Suprapubic skin (tissue), 4 donors: Measurements from ENCODE around the gene PEDS1. TPM values are rescaled to one million over a fixed set of nuclear protein-coding genes. Genes with fewer than 3 reads are reported as not detected.

Experiments used
- DNase-seq, 2 donors: peaks; one replicate each; pipeline ENCODE4 v3.0.0-alpha.2; 2019; ENCODE audit warnings: low spot score in 2 of 2
- H3K27ac ChIP-seq: fragments of 200-600 bp; sonication (generic); one replicate; pipeline ENCODE4 v1.5.1; 2019
- H3K27me3 ChIP-seq: fragments of 200-600 bp; sonication (generic); one replicate; pipeline ENCODE4 v1.5.1; 2019
- H3K36me3 ChIP-seq: fragments of 200-600 bp; sonication (generic); one replicate; pipeline ENCODE4 v1.5.1; 2019
- H3K4me1 ChIP-seq: fragments of 200-600 bp; sonication (generic); one replicate; pipeline ENCODE4 v1.5.1; 2019
- H3K4me3 ChIP-seq: fragments of 200-600 bp; sonication (generic); one replicate; pipeline ENCODE4 v1.5.1; 2019; ENCODE audit warnings: mild to moderate bottlenecking
- H3K9me3 ChIP-seq: fragments of 200-600 bp; sonication (generic); one replicate; pipeline ENCODE4 v1.5.1; 2019
- EP300 ChIP-seq: sonication (generic); formaldehyde crosslinking; IDR thresholded peaks from one replicate; pipeline ENCODE4 v1.6.1; 2017; ENCODE audit warnings: antibody characterized with exemption
- POLR2A ChIP-seq, 2 donors: fragments of 450-650 bp; IDR thresholded peaks; one replicate each; pipeline ENCODE4 v1.6.1; 2017; ENCODE audit warnings: antibody characterized with exemption in 2 of 2, mild to moderate bottlenecking in 2 of 2, moderate library complexity in 2 of 2
- POLR2AphosphoS5 ChIP-seq, 3 donors: sonication (generic); formaldehyde crosslinking; IDR thresholded peaks; one replicate each; pipeline ENCODE4 v1.6.1; 2017; ENCODE audit warnings: antibody characterized with exemption in 3 of 3
- WGBS: methylation state at CpG from one replicate; pipeline ENCODE4 v1.1.5; 2018; 5-methylcytosine and 5-hydroxymethylcytosine counted together
- total RNA-seq, 4 donors: library from RNA; depleted of rRNA; stranded (reverse); fragments of >200 nt; gene quantifications; one replicate each; pipeline ENCODE4 v1.1.0, GENCODE V29; 2016
- TF ChIP-seq, protein P1 (sequence below), 2 donors: fragments of 200-600 bp in 1 of 2; fragments of 450-650 bp in 1 of 2; sonication (generic) in 1 of 2; IDR thresholded peaks; one replicate each; pipeline ENCODE4 v1.5.1; 2016 to 2019; ENCODE audit warnings: antibody characterized with exemption in 2 of 2, mild to moderate bottlenecking in 1 of 2, moderate library complexity in 1 of 2

The PEDS1 gene
- total RNA-seq, 4 donors from 2014 or later = 30.5 to 82.2 (median 57.3) TPM

DNA sequence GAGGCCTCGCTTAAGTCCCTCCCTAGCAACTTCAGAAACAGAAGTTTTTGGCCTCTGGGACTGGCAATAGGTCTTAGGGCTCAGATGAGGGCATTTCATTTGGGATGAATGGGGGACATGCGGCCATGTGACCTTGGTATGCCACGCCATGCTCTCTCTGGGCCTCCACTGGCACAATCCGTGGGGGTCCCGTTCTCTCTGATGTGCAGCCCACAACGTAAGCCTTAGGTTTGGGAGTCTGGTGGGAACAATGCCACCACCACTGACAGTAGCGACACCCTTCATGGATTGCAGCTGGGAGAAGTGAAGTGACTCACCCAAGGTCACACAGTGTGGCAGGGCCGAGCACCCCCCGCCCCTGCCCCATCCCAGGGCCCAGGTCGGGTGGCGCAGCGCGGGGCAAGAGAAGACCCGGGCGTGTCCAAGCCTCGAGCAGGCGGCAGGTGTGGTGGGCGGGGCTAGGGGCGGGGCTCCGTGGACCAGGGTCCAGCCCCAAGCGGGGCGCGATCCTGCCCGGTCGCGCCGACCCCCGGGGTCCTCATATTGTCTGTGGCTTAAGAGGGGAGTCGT is 36.2 kb upstream of the PEDS1 start:
- Histone ChIP-seq H3K4me3 (peak overlapping the region; percentile 75), H3K27me3 (no peaks in the 10 kb centered on the region), H3K4me1 (peaks cover 41% of the 10 kb centered on the region), H3K27ac (peak overlapping the region; percentile 96), H3K9me3 (no peaks in the 10 kb centered on the region), H3K36me3 (peaks cover 19% of the 10 kb centered on the region)
- WGBS = 56% methylated on average over 17 of the region's 29 CpGs
- peak; percentile 85 to 86 for DNase-seq
- TF ChIP-seq, protein P1, sequence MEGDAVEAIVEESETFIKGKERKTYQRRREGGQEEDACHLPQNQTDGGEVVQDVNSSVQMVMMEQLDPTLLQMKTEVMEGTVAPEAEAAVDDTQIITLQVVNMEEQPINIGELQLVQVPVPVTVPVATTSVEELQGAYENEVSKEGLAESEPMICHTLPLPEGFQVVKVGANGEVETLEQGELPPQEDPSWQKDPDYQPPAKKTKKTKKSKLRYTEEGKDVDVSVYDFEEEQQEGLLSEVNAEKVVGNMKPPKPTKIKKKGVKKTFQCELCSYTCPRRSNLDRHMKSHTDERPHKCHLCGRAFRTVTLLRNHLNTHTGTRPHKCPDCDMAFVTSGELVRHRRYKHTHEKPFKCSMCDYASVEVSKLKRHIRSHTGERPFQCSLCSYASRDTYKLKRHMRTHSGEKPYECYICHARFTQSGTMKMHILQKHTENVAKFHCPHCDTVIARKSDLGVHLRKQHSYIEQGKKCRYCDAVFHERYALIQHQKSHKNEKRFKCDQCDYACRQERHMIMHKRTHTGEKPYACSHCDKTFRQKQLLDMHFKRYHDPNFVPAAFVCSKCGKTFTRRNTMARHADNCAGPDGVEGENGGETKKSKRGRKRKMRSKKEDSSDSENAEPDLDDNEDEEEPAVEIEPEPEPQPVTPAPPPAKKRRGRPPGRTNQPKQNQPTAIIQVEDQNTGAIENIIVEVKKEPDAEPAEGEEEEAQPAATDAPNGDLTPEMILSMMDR (IDR thresholded peaks at IDR 0.05) = no peak
- TF ChIP-seq POLR2AphosphoS5 (IDR thresholded peaks at IDR 0.05) = no peak
- TF ChIP-seq POLR2A (IDR thresholded peaks at IDR 0.05) = no peak

DNA sequence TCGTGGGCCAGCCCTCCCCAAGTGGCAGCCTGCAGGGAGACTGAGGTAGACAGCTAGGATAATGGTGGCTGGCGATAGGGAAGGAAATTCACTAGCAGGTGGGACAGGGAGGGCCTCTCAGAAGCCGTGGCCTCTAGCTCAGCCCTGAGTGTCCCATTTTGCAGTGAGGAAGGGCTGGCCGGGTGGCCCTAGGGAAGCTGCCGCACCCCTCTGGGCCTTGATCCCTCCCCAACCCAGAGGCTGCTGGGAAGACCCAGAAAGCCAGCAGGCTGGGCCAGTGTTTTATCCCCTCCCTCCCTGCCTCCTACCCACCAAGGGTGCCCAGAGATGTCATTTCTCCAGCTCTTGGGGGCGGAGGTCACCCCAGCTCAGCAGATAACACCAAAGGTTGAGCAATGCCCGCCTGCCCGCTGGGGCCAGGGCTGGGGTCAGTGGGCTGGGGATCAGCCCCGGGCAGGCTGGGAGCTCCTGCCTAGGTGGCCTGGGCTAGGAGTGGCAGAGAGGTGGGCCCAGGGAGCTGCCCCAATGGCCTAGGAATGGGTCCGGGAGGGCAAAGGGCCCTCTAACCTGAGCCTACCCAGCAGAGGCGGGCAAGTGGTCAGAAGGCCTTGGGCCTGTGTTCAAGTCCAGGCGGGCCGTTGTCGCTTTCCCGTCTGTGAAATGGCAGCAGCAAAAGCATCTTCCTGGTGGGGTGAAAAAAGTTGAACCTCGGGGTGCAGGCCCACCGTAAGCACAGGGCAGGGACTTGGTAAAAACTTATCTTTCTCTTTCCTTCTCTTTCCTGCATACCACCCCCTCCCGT is 35.6 kb upstream of the PEDS1 start:
- WGBS = 82% methylated on average over 12 of the region's 18 CpGs
- no peaks in the 10 kb centered on the region for H3K27me3 ChIP-seq
- no peak overlapping the region for H3K4me3 ChIP-seq
- peaks cover 34% of the 10 kb centered on the region for H3K4me1 ChIP-seq
- DNase-seq = no peak
- H3K27ac ChIP-seq = no peak overlapping the region
- peaks cover 13% of the 10 kb centered on the region for H3K36me3 ChIP-seq
- TF ChIP-seq POLR2AphosphoS5 (IDR thresholded peaks at IDR 0.05) = no peak
- TF ChIP-seq EP300 = no peak
- no peak for TF ChIP-seq POLR2A (IDR thresholded peaks at IDR 0.05)
- TF ChIP-seq, protein P1 (IDR thresholded peaks at IDR 0.05) = no peak
- no peaks in the 10 kb centered on the region for H3K9me3 ChIP-seq

DNA sequence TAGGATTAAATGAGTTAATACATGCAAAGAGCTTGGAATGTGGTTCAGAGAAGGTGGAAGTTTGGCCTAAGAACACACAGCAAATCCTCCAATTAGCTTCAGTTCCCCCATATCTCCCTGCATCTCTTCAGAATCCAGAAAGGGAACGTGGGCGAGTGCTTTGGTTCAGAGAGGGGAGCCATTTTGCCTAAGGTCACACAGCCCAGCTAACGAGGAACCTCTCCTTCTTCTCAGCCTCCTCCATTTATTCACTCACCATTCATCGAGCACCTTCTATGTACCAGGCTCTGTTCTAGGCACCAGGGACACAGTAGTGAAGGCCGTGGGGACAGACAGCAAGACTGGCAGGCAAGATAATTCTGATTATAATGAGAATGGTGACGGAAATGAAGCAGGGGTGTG is 34.8 kb upstream of the PEDS1 start:
- no peak overlapping the region for H3K27ac ChIP-seq
- peaks cover 26% of the 10 kb centered on the region for H3K4me1 ChIP-seq
- H3K27me3 ChIP-seq = no peaks in the 10 kb centered on the region
- 92% methylated on average over 6 of the region's 6 CpGs for WGBS
- peaks cover 5% of the 10 kb centered on the region for H3K36me3 ChIP-seq
- TF ChIP-seq EP300 = no peak
- TF ChIP-seq POLR2A (IDR thresholded peaks at IDR 0.05) = no peak
- TF ChIP-seq POLR2AphosphoS5 (IDR thresholded peaks at IDR 0.05) = no peak
- TF ChIP-seq, protein P1 (IDR thresholded peaks at IDR 0.05) = no peak
- no peak for DNase-seq
- H3K9me3 ChIP-seq = no peaks in the 10 kb centered on the region
- no peak overlapping the region for H3K4me3 ChIP-seq

DNA sequence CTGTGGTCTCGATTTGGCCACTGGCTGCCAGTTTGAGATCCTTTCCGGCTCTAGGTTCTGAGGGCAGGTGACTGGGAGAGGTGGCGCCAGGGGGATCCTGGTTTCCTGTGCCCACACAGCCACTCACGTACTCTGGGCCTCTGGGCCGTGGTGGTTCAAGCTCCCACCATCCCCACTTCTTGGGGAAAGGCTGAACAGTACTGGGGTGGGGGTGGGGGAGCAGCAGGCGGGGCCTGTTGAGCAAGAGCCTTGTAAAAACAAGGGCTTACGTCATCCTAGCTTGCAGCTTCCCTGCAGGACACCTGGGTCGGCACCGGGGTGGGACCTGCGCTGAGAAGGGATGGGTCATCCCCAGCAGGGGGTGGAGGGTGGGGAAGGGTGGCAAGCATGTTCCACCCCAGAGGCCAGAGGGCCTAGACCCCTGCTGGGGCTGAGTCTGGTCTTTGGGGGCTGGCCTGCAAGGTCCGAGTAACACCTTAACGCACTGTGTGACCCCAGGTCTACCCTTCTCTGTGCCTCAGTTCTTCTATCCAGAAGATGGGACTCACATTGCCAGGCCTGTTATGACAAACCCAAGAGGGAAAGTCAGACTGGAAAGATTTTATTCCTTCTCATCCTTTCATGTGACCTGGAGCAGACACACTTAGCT is 34.0 kb upstream of the PEDS1 start:
- TF ChIP-seq POLR2AphosphoS5 (IDR thresholded peaks at IDR 0.05) (no peak), POLR2A (IDR thresholded peaks at IDR 0.05) (no peak), EP300 (no peak)
- TF ChIP-seq, protein P1 (IDR thresholded peaks at IDR 0.05) = no peak
- Histone ChIP-seq H3K4me3 (no peak overlapping the region), H3K36me3 (peaks cover 4% of the 10 kb centered on the region), H3K9me3 (no peaks in the 10 kb centered on the region), H3K4me1 (peaks cover 25% of the 10 kb centered on the region), H3K27ac (no peak overlapping the region), H3K27me3 (no peaks in the 10 kb centered on the region)
- no peak for DNase-seq
- WGBS = 59% methylated on average over 5 of the region's 12 CpGs

DNA sequence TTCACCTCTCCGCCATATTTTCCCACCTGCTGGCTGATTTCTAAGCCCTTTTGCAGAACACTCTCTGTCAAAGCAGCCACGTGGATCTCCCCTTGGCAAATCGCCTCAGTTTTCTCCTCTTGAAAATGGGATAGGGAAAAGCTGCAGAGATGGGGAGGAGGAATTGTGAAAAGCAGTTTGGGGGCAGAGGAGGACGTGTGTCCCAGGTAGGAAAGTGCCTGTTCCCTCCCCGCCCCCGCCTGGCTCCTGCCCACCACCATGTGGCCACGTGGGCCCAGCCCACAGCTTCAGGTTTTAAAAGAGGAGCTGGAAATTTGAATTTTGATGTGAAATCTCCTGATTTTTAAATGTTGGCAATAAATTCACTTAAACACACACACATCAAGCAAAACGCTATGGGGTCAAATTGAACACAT is 33.5 kb upstream of the PEDS1 start:
- H3K27ac ChIP-seq = no peak overlapping the region

More for the DNA sequence above, 33.5 kb upstream of the PEDS1 start:
- Histone ChIP-seq H3K9me3 (no peaks in the 10 kb centered on the region), H3K36me3 (peaks cover 4% of the 10 kb centered on the region), H3K27me3 (no peaks in the 10 kb centered on the region), H3K4me3 (no peak overlapping the region), H3K4me1 (peaks cover 25% of the 10 kb centered on the region)
- WGBS = 58% methylated on average over 8 of the region's 8 CpGs
- DNase-seq = no peak
- no peak for TF ChIP-seq POLR2AphosphoS5 (IDR thresholded peaks at IDR 0.05)
- TF ChIP-seq, protein P1 (IDR thresholded peaks at IDR 0.05) = no peak
